ENCODE data around the gene PNMT. TPM values are rescaled to one million over a fixed set of nuclear protein-coding genes. Genes with fewer than 3 reads are reported as not detected.

Gene PNMT
- total and polyA plus RNA-seq, 2 donors (not counting 1 experiment from before 2014, with no cell fraction given): 0.13 to 0.76 TPM

DNA sequence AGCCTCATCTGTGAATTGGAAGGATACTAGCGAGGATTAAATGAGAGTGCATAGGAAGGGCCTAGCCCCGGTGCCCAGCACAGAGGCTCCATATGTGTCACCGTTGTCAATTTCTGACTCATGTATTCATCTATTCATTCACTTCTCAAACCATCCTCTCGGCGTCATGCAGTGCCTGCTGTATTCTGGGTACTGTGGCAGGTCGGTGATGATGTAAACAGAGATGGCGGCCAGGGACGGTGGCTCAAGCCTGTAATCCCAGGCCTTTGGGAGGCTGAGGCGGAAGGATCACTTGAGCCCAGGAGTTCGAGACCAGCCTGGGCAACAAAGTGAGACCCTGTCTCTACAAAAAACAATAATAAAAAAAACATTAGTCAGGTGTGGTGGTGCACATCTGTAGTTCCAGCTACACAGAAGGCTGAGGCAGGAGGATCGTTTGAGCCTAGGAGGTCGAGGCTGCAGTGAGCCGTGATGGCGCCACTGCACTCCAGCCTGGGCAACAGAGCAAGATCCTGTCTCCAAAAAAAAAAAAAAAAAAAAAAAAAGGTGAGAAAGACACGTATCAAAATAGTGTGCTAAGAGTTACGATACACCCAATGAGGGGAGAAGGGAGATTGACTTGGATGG is 45.8 kb upstream of the PNMT start:
- no peak for DNase-seq
- H4K20me1 ChIP-seq (ENCODE audit: control insufficient read depth, insufficient read depth, low read length, poor library complexity, severe bottlenecking): no peaks in the 10 kb centered on the region
- H3K79me2 ChIP-seq (ENCODE audit: control insufficient read depth, insufficient read depth, low read length): peaks cover 7% of the 10 kb centered on the region
- Mint-ChIP-seq H3K9me3 (ENCODE audit: insufficient read depth) (no peaks in the 10 kb centered on the region), H3K4me3 (peak overlapping the region; percentile 84), H3K27ac (peak overlapping the region; percentile 75), H3K27me3 (peaks cover 7% of the 10 kb centered on the region), H3K4me1 (peaks cover 34% of the 10 kb centered on the region)
- peak overlapping the region in 4 of 5 experiments; percentile 14 to 38 (median 29) for H3K4me3 ChIP-seq (ENCODE audit: control extremely low read depth in 1 of 5, extremely low read depth in 1 of 5, insufficient read depth in 1 of 5, low read depth in 2 of 5, low read length in 4 of 5)
- no peaks in the 10 kb centered on the region for H3K36me3 ChIP-seq (replicated peaks in 1 of 2; ENCODE audit: control extremely low read depth in 1 of 2, control insufficient read depth in 1 of 2, extremely low read depth in 1 of 2, insufficient read depth in 2 of 2, low read length in 1 of 2)
- no peaks in the 10 kb centered on the region for H3K9me3 ChIP-seq (ENCODE audit: control extremely low read depth in 1 of 3, control insufficient read depth in 2 of 3, insufficient read depth in 1 of 3, low read length in 2 of 3)
- no peak overlapping the region for H3K27ac ChIP-seq (ENCODE audit: low read length in 2 of 2)
- H3K4me1 ChIP-seq (ENCODE audit: control insufficient read depth in 2 of 2, insufficient read depth in 2 of 2, low read length in 2 of 2): peaks cover 38 to 51% of the 10 kb centered on the region in 2 donors
- WGBS (ENCODE audit: insufficient coverage): 62% methylated on average over 5 of the region's 16 CpGs
- TF ChIP-seq, protein P1, sequence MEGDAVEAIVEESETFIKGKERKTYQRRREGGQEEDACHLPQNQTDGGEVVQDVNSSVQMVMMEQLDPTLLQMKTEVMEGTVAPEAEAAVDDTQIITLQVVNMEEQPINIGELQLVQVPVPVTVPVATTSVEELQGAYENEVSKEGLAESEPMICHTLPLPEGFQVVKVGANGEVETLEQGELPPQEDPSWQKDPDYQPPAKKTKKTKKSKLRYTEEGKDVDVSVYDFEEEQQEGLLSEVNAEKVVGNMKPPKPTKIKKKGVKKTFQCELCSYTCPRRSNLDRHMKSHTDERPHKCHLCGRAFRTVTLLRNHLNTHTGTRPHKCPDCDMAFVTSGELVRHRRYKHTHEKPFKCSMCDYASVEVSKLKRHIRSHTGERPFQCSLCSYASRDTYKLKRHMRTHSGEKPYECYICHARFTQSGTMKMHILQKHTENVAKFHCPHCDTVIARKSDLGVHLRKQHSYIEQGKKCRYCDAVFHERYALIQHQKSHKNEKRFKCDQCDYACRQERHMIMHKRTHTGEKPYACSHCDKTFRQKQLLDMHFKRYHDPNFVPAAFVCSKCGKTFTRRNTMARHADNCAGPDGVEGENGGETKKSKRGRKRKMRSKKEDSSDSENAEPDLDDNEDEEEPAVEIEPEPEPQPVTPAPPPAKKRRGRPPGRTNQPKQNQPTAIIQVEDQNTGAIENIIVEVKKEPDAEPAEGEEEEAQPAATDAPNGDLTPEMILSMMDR (IDR thresholded peaks at IDR 0.05): no peak
- TF ChIP-seq EZH2 (IDR thresholded peaks at IDR 0.05; ENCODE audit: borderline replicate concordance, insufficient read depth, low read depth, low read length, poor library complexity, severe bottlenecking): no peak
- peak overlapping the region; percentile 76 for H3K4me2 ChIP-seq (replicated peaks; ENCODE audit: low read depth, low read length, poor library complexity, severe bottlenecking)
- POLR2A ChIA-PET: interaction anchor here (0.6 to 0.9 kb wide), 3 partner anchors 133 to 358 kb away, joined by 3 to 7 read pairs (median 3); partner anchors contain the start of gene PSMD3
- H2AFZ ChIP-seq (ENCODE audit: insufficient read depth, low read depth, low read length, poor library complexity, severe bottlenecking): peak overlapping the region; percentile 69
- intact Hi-C loops (cut with micrococcal nuclease): loop anchor here (1.0 to 5.0 kb wide), 12 partner anchors 15 to 416 kb away; partner anchors contain the start of genes IKZF3, LRRC3C, MIEN1 and ORMDL3
- CTCF ChIA-PET: interaction anchor here (0.8 to 13.0 kb wide), 57 partner anchors 8 to 596 kb away, joined by 3 to 262 read pairs (median 6); partner anchors contain the start of genes MED24, MIEN1, NEUROD2 and NR1D1
- peak overlapping the region; percentile 8 for H3K9ac ChIP-seq (ENCODE audit: low read length)
- ATAC-seq (ENCODE audit: low read depth): peak; percentile 2
- peaks cover 0 to 29% (median 12%) of the 10 kb centered on the region in 4 experiments for H3K27me3 ChIP-seq (replicated peaks in 1 of 4; ENCODE audit: control extremely low read depth in 1 of 4, control insufficient read depth in 3 of 4, insufficient read depth in 4 of 4, low read length in 3 of 4)
